Lower leg skin (tissue), 3 donors: ENCODE data around the gene CCR9.

Experiments used
- CTCF ChIP-seq, 3 donors: fragments of 450-650 bp; IDR thresholded peaks; one replicate each; pipeline ENCODE4 v1.5.1; 2016; ENCODE audit warnings: antibody characterized with exemption in 3 of 3, mild to moderate bottlenecking in 3 of 3, moderate library complexity in 2 of 3
- POLR2A ChIP-seq, 2 donors: fragments of 450-650 bp; IDR thresholded peaks; one replicate each; pipeline ENCODE4 v1.6.1; 2016 to 2017; ENCODE audit warnings: antibody characterized with exemption in 2 of 2, mild to moderate bottlenecking in 1 of 2, moderate library complexity in 1 of 2

GRCh38 chr3:45895686-45896468, 9.5 kb downstream of the CCR9 start:
- TF ChIP-seq CTCF (IDR thresholded peaks at IDR 0.05) (no peak), POLR2A (IDR thresholded peaks at IDR 0.05) (no peak)
